HepG2 (cell line): Measurements from ENCODE around the gene EHD1. TPM values are rescaled to one million over a fixed set of nuclear protein-coding genes. Genes with fewer than 3 reads are reported as not detected.
A peak's percentile ranks its signal among the peaks of the same experiment; 100 is the strongest.

Experiments
- ADNP ChIP-seq: sonication (generic); formaldehyde crosslinking; IDR thresholded peaks from 2 replicates; pipeline ENCODE4 v1.4.0; 2020; ENCODE audit warnings: missing genetic modification reagents
- EEA1 ChIP-seq: sonication (generic); formaldehyde crosslinking; IDR thresholded peaks from 2 replicates; pipeline ENCODE4 v1.5.1; 2020; ENCODE audit warnings: mild to moderate bottlenecking, missing genetic modification reagents, borderline replicate concordance
- ETV6 ChIP-seq: sonication (generic); formaldehyde crosslinking; conservative IDR thresholded peaks from 2 replicates; pipeline ENCODE4 v1.4.0; 2020; ENCODE audit warnings: missing genetic modification reagents
- ISX ChIP-seq: sonication (generic); formaldehyde crosslinking; conservative IDR thresholded peaks from 2 replicates; pipeline ENCODE4 v1.5.0; 2020; ENCODE audit warnings: missing genetic modification reagents
- MATR3 ChIP-seq: sonication (generic); formaldehyde crosslinking; IDR thresholded peaks from 2 replicates; pipeline ENCODE4 v1.4.0; 2020; ENCODE audit warnings: missing genetic modification reagents
- MIXL1 ChIP-seq: IDR thresholded peaks from 2 replicates; pipeline ENCODE4 v1.6.1; 2016
- NKX3-1 ChIP-seq: sonication (generic); formaldehyde crosslinking; IDR thresholded peaks from 2 replicates; pipeline ENCODE4 v1.5.0; 2020; ENCODE audit warnings: missing genetic modification reagents
- SATB2 ChIP-seq: sonication (generic); formaldehyde crosslinking; IDR thresholded peaks from 2 replicates; pipeline ENCODE4 v1.5.0; 2020; ENCODE audit warnings: missing genetic modification reagents
- SMAD1 ChIP-seq: sonication (generic); formaldehyde crosslinking; IDR thresholded peaks from 2 replicates; pipeline ENCODE4 v1.4.0; 2020; ENCODE audit warnings: missing genetic modification reagents, low read depth, mild to moderate bottlenecking, borderline replicate concordance
- SNAI1 ChIP-seq: sonication (generic); formaldehyde crosslinking; IDR thresholded peaks from 2 replicates; pipeline ENCODE4 v1.5.0; 2020; ENCODE audit warnings: mild to moderate bottlenecking, missing genetic modification reagents, borderline replicate concordance
- TEAD2 ChIP-seq: sonication (generic); formaldehyde crosslinking; IDR thresholded peaks from 2 replicates; pipeline ENCODE4 v1.9.0; 2021; ENCODE audit warnings: missing genetic modification reagents
- ZFX ChIP-seq: sonication (generic); formaldehyde crosslinking; IDR thresholded peaks from 2 replicates; pipeline ENCODE4 v1.4.0; 2020; ENCODE audit warnings: mild to moderate bottlenecking, low read depth, missing genetic modification reagents, moderate library complexity
- ZFYVE20 ChIP-seq: sonication (generic); formaldehyde crosslinking; IDR thresholded peaks from 2 replicates; pipeline ENCODE4 v1.8.0; 2023; ENCODE audit warnings: low read depth, mild to moderate bottlenecking, moderate library complexity, missing genetic modification reagents, borderline replicate concordance
- ZNF205 ChIP-seq: IDR thresholded peaks from 2 replicates; pipeline ENCODE4 v1.6.1; 2018; ENCODE audit warnings: missing biosample characterization, missing genetic modification reagents
- ZNF230 ChIP-seq: sonication (generic); formaldehyde crosslinking; IDR thresholded peaks from 2 replicates; pipeline ENCODE4 v1.4.0; 2020; ENCODE audit warnings: mild to moderate bottlenecking, missing genetic modification reagents
- ZNF24 ChIP-seq: fragments of 450-650 bp; IDR thresholded peaks from 2 replicates; pipeline ENCODE4 v1.6.1; 2017; ENCODE audit warnings: antibody characterized with exemption, mild to moderate bottlenecking
- ZNF251 ChIP-seq: sonication (generic); formaldehyde crosslinking; IDR thresholded peaks from 2 replicates; pipeline ENCODE4 v1.9.0; 2021; ENCODE audit warnings: mild to moderate bottlenecking, missing genetic modification reagents
- ZNF282 ChIP-seq: fragments of 450-650 bp; IDR thresholded peaks from 2 replicates; pipeline ENCODE4 v1.6.1; 2018; ENCODE audit not compliant: partially characterized antibody
- ZNF329 ChIP-seq: sonication (generic); formaldehyde crosslinking; IDR thresholded peaks from 2 replicates; pipeline ENCODE4 v1.9.0; 2021; ENCODE audit warnings: low read depth, mild to moderate bottlenecking, missing genetic modification reagents
- ZNF34 ChIP-seq: sonication (generic); formaldehyde crosslinking; IDR thresholded peaks from 2 replicates; pipeline ENCODE4 v1.4.0; 2020; ENCODE audit warnings: mild to moderate bottlenecking, missing genetic modification reagents, borderline replicate concordance
- ZNF484 ChIP-seq: sonication (generic); formaldehyde crosslinking; IDR thresholded peaks from 2 replicates; pipeline ENCODE4 v1.5.1; 2020; ENCODE audit warnings: mild to moderate bottlenecking, low read depth, missing genetic modification reagents, borderline replicate concordance
- ZNF781 ChIP-seq: sonication (generic); formaldehyde crosslinking; IDR thresholded peaks from 2 replicates; pipeline ENCODE4 v1.5.1; 2020; ENCODE audit warnings: borderline replicate concordance, mild to moderate bottlenecking, missing genetic modification reagents; ENCODE audit errors: not compliant biosample characterization
- ZNF891 ChIP-seq: sonication (generic); formaldehyde crosslinking; IDR thresholded peaks from 2 replicates; pipeline ENCODE4 v1.5.0; 2020; ENCODE audit warnings: mild to moderate bottlenecking, missing genetic modification reagents
- polyA plus RNA-seq, 8 experiments: library from polyadenylated mRNA; depleted of rRNA in 3 of 8; stranded (reverse) in 7 of 8; unstranded in 1 of 8; fragments of >200 nt; fragmentation: Illumina TruSeq in 4 of 8; extraction: Trizol in 4 of 8; gene quantifications; 2 replicates each; pipeline versions ENCODE4 v1.2.1 to v1.2.3, GENCODE V29; 2011 to 2016; ENCODE audit warnings: low read depth in 4 of 8, missing spikeins in 1 of 8, mixed read lengths in 1 of 8; ENCODE audit not compliant: insufficient read depth in 1 of 8
- total RNA-seq, 5 experiments: library from RNA; depleted of rRNA; stranded (reverse); fragments of >200 nt; fragmentation: Illumina TruSeq; extraction: Trizol; gene quantifications; 2 replicates each; pipeline ENCODE4 v1.2.3, GENCODE V29; 2016; ENCODE audit warnings: low read depth in 1 of 5
- TF ChIP-seq, protein P1 (sequence below): sonication (generic); formaldehyde crosslinking; IDR thresholded peaks from 2 replicates; pipeline ENCODE4 v1.4.0; 2020; ENCODE audit warnings: low read depth, mild to moderate bottlenecking, missing genetic modification reagents
- TF ChIP-seq, protein P2 (sequence below): sonication (generic); formaldehyde crosslinking; IDR thresholded peaks from 2 replicates; pipeline ENCODE4 v1.4.0; 2020; ENCODE audit warnings: missing genetic modification reagents
- TF ChIP-seq, protein P3 (sequence below): sonication (generic); formaldehyde crosslinking; IDR thresholded peaks from 2 replicates; pipeline ENCODE4 v1.5.0; 2020; ENCODE audit warnings: mild to moderate bottlenecking, missing genetic modification reagents

EHD1 gene
- total and polyA plus RNA-seq, 2 of the 13 experiments (the other 11 are each of a cell fraction or from before 2014, with no cell fraction given) = 23.6 to 26.6 TPM

DNA sequence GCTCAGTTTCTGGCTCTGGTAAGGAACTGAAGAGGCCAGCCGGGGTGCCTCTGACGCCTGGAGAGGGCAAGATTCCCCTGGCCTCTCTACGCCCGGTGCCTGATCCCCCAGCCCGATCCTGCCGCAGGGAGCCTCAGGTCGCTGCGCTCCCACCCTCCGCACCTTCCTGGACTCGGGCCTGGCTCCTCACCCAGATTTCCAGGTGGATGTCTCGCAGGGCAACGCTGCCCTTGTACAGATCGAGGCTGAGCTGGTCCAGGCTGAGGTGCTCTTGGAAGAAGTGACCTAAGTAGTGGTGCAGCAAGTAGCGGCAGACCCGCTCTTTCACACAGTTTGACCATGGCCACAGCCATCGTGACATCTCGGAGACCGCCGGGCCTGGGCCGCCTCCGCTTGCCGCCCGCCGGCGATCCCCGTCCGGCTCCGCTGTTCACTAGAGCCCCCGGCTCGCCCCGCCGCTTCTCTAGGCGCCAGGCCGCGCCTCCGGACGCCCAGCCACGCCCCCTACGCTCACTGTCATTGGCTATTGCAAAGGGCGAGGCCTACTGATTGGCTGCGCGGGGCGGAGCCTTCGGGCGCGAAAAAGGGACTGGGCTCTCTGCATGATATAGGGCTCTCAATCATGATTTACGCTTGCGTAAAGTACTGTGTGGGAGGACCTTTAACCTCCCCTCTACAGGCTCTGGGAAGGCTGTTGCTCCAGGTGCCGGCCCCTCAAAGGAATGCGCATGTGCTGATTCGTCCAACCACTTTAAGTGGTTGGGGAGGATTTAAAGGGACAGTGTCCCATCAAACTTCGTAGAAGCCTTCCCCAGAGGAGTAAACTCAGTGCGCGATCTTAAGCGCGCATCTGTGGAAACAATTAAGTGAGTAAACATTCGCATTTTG lies 38.6 kb upstream of the EHD1 start, which contains the start of gene ATG2A (continued):
- TF ChIP-seq, protein P1, sequence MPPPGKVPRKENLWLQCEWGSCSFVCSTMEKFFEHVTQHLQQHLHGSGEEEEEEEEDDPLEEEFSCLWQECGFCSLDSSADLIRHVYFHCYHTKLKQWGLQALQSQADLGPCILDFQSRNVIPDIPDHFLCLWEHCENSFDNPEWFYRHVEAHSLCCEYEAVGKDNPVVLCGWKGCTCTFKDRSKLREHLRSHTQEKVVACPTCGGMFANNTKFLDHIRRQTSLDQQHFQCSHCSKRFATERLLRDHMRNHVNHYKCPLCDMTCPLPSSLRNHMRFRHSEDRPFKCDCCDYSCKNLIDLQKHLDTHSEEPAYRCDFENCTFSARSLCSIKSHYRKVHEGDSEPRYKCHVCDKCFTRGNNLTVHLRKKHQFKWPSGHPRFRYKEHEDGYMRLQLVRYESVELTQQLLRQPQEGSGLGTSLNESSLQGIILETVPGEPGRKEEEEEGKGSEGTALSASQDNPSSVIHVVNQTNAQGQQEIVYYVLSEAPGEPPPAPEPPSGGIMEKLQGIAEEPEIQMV (CRISPR knock-in tag) = no peak
- TF ChIP-seq NKX3-1 (CRISPR knock-in tag) (no peak), ETV6 (CRISPR knock-in tag) (peak; percentile 55; the same call in 1 of the 2 replicates), EEA1 (CRISPR knock-in tag) (no peak), ZNF34 (no peak), SATB2 (CRISPR knock-in tag) (no peak), ZNF24 (no peak), ZNF329 (CRISPR knock-in tag) (no peak), ZNF781 (CRISPR knock-in tag) (no peak), MIXL1 (CRISPR knock-in tag) (no peak), ZFX (CRISPR knock-in tag) (peak; percentile 100), ZNF205 (CRISPR knock-in tag) (no peak), ZNF282 (no peak), MATR3 (no peak), TEAD2 (CRISPR knock-in tag) (no peak), ADNP (CRISPR knock-in tag) (no peak), ZNF251 (no peak), ZNF484 (CRISPR knock-in tag) (no peak), SNAI1 (CRISPR knock-in tag) (no peak), SMAD1 (CRISPR knock-in tag) (no peak), ZNF891 (CRISPR knock-in tag) (peak; percentile 34; the same call in 1 of the 2 replicates), ZNF230 (CRISPR knock-in tag) (no peak), ZFYVE20 (no peak), ISX (CRISPR knock-in tag) (no peak)
- TF ChIP-seq, protein P2, sequence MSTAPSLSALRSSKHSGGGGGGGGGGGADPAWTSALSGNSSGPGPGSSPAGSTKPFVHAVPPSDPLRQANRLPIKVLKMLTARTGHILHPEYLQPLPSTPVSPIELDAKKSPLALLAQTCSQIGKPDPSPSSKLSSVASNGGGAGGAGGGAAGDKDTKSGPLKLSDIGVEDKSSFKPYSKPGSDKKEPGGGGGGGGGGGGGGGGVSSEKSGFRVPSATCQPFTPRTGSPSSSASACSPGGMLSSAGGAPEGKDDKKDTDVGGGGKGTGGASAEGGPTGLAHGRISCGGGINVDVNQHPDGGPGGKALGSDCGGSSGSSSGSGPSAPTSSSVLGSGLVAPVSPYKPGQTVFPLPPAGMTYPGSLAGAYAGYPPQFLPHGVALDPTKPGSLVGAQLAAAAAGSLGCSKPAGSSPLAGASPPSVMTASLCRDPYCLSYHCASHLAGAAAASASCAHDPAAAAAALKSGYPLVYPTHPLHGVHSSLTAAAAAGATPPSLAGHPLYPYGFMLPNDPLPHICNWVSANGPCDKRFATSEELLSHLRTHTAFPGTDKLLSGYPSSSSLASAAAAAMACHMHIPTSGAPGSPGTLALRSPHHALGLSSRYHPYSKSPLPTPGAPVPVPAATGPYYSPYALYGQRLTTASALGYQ = no peak
- TF ChIP-seq, protein P3, sequence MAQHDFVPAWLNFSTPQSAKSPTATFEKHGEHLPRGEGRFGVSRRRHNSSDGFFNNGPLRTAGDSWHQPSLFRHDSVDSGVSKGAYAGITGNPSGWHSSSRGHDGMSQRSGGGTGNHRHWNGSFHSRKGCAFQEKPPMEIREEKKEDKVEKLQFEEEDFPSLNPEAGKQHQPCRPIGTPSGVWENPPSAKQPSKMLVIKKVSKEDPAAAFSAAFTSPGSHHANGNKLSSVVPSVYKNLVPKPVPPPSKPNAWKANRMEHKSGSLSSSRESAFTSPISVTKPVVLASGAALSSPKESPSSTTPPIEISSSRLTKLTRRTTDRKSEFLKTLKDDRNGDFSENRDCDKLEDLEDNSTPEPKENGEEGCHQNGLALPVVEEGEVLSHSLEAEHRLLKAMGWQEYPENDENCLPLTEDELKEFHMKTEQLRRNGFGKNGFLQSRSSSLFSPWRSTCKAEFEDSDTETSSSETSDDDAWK = no peak
